ENCODE measurements around the gene NR1H3.

Gene NR1H3

DNA sequence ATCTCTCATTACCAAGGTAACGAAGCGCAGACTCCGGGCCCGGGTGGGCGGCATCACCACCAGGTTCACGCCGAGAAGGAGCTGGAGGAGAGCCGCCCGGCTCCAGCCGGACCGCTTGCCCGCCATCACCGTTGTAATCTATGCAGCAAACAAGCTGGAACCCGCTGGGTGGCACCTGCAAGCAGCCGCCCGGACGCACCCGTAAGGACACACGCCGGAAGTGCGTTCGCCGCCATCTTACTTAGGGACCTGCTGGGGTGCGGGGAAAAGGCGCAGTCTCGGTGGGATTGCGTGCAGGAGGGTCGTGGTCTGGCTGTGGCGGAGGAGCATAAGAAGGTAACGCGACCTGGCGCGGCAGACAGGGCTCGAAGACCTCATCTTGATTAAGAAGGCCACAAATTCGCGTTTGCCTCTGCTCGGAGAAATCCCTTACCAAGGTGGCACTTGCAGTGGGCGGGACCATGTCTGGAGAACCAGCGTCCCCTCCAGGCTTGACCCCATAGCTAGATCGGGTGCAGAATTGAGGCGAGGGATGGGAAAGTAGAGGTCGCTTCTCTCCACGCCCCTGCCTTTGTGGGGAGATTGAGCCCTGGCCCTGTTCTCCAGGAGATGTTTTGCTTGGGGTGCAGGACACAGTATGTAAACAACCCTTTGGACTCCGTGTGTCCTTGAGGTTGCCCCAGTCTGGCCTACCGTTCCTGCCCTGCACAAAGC lies 9.0 kb upstream of the NR1H3 start, which contains the start of gene ACP2:
TSS of gene ACP2 (minus strand) at position 151 of the 714 bp plus-strand sequence. CDS start at position 126, 25 bp downstream.
- H3K36me3 ChIP-seq (ENCODE audit: insufficient read depth), result no peaks in the 10 kb centered on the region
- H3K4me2 ChIP-seq, result peak within 1 kb of the TSS; percentile 91
- H3K27me3 ChIP-seq (ENCODE audit: insufficient read depth, low read depth), result no peaks in the 10 kb centered on the region
- TF ChIP-seq, protein P1, sequence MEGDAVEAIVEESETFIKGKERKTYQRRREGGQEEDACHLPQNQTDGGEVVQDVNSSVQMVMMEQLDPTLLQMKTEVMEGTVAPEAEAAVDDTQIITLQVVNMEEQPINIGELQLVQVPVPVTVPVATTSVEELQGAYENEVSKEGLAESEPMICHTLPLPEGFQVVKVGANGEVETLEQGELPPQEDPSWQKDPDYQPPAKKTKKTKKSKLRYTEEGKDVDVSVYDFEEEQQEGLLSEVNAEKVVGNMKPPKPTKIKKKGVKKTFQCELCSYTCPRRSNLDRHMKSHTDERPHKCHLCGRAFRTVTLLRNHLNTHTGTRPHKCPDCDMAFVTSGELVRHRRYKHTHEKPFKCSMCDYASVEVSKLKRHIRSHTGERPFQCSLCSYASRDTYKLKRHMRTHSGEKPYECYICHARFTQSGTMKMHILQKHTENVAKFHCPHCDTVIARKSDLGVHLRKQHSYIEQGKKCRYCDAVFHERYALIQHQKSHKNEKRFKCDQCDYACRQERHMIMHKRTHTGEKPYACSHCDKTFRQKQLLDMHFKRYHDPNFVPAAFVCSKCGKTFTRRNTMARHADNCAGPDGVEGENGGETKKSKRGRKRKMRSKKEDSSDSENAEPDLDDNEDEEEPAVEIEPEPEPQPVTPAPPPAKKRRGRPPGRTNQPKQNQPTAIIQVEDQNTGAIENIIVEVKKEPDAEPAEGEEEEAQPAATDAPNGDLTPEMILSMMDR (conservative IDR thresholded peaks at IDR 0.05; ENCODE audit: low read depth, low read length), result no peak
- no peak within 1 kb of the TSS for H3K4me3 ChIP-seq (IDR thresholded peaks at IDR 0.05; ENCODE audit: insufficient read depth, low read depth, low read length)
- H3K9ac ChIP-seq, result peak within 1 kb of the TSS; percentile 82
- H3K4me1 ChIP-seq (ENCODE audit: low read depth, poor library complexity, severe bottlenecking), result peaks cover 21% of the 10 kb centered on the region
- H3K79me2 ChIP-seq (ENCODE audit: insufficient read depth, low read depth), result peaks cover 4% of the 10 kb centered on the region; the same call in 1 of the 2 replicates
- H2AFZ ChIP-seq (ENCODE audit: low read depth), result peak within 1 kb of the TSS; percentile 97
- peak within 1 kb of the TSS; percentile 62 for H3K27ac ChIP-seq
- no peaks in the 10 kb centered on the region for H4K20me1 ChIP-seq (ENCODE audit: insufficient read depth)

DNA sequence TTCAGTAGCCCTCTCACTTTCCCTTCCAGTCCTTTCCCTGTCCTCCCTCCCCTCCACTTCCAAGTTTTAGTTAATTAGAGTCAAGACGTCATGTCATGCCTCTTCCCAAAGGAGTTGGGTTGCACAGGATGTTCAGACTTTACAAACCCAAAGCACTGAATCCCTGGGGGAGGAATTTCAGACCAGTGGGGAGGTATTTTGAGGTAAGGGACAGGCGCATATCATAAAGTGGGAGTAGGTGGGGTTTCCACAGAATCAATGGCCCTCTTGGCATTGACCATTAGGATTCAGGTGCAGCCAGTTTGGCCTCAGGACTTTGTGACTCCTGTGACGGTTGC lies 8.4 kb upstream of the NR1H3 start:
- H3K4me1 ChIP-seq (ENCODE audit: low read depth, poor library complexity, severe bottlenecking), result peaks cover 21% of the 10 kb centered on the region
- peak overlapping the region; percentile 97 for H2AFZ ChIP-seq (ENCODE audit: low read depth)
- H3K9ac ChIP-seq, result peak overlapping the region; percentile 82; the same call in 1 of the 2 replicates
- TF ChIP-seq, protein P1 (conservative IDR thresholded peaks at IDR 0.05; ENCODE audit: low read depth, low read length), result no peak
- no peaks in the 10 kb centered on the region for H4K20me1 ChIP-seq (ENCODE audit: insufficient read depth)
- H3K36me3 ChIP-seq (ENCODE audit: insufficient read depth), result no peaks in the 10 kb centered on the region
- H3K27ac ChIP-seq, result peak overlapping the region; percentile 62; the same call in 1 of the 2 replicates
- peak overlapping the region; percentile 91 for H3K4me2 ChIP-seq
- H3K79me2 ChIP-seq (ENCODE audit: insufficient read depth, low read depth), result peaks cover 4% of the 10 kb centered on the region; the same call in 1 of the 2 replicates
- no peaks in the 10 kb centered on the region for H3K27me3 ChIP-seq (ENCODE audit: insufficient read depth, low read depth)
- no peak overlapping the region for H3K4me3 ChIP-seq (IDR thresholded peaks at IDR 0.05; ENCODE audit: insufficient read depth, low read depth, low read length)

DNA sequence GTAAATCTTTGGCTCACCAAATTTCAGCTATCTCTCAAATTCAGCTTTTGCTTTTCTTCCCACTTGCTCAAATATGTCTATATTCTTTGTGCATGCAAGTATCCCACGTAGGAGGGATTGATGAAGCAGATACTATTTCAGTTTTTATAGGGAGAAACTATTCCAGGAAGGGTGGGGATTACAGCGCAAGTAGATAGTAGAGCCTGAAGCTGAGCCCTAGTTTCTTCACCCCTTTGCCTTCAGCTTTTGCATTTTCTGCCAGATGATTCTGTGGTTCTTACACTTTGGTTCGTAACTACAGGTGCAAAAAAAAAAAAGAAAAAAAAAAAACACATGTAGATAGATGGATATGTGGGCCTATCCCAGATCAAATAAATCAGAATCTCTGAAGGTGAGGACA lies 6.0 kb upstream of the NR1H3 start:
- Histone ChIP-seq H3K27ac (no peak overlapping the region), H4K20me1 (ENCODE audit: insufficient read depth) (no peaks in the 10 kb centered on the region), H3K79me2 (ENCODE audit: insufficient read depth, low read depth) (peaks cover 4% of the 10 kb centered on the region; the same call in 1 of the 2 replicates), H3K27me3 (ENCODE audit: insufficient read depth, low read depth) (no peaks in the 10 kb centered on the region), H3K4me2 (no peak overlapping the region), H3K4me3 (IDR thresholded peaks at IDR 0.05; ENCODE audit: insufficient read depth, low read depth, low read length) (no peak overlapping the region), H3K9ac (no peak overlapping the region), H3K36me3 (ENCODE audit: insufficient read depth) (no peaks in the 10 kb centered on the region), H3K4me1 (ENCODE audit: low read depth, poor library complexity, severe bottlenecking) (peaks cover 15% of the 10 kb centered on the region), H2AFZ (ENCODE audit: low read depth) (no peak overlapping the region)
- TF ChIP-seq, protein P1 (conservative IDR thresholded peaks at IDR 0.05; ENCODE audit: low read depth, low read length), result no peak

DNA sequence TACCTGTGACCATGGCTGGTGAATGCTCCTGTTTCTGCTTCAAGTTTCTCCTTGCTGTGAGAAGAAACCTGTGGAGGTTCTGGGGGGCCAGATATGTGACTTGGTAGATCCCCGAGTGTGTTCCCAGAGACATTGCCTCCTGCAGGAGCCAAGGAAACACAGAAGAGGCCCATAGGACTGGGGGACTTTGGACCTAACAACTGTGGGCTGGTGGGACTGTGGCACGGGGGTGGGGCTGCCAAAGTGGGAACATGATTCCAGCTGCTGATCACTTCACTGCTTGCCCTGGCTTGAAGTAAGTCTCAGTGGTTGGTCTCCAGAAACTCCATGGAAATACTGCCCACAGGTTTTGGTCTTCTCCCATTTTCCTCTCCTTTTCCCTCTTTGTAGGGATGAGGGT lies 4.1 kb upstream of the NR1H3 start:
- H3K27ac ChIP-seq, result no peak overlapping the region
- H3K27me3 ChIP-seq (ENCODE audit: insufficient read depth, low read depth), result no peaks in the 10 kb centered on the region
- no peak overlapping the region for H2AFZ ChIP-seq (ENCODE audit: low read depth)
- H3K4me2 ChIP-seq, result no peak overlapping the region
- no peak overlapping the region for H3K4me3 ChIP-seq (IDR thresholded peaks at IDR 0.05; ENCODE audit: insufficient read depth, low read depth, low read length)
- TF ChIP-seq, protein P1 (conservative IDR thresholded peaks at IDR 0.05; ENCODE audit: low read depth, low read length), result no peak
- H4K20me1 ChIP-seq (ENCODE audit: insufficient read depth), result no peaks in the 10 kb centered on the region
- no peak overlapping the region for H3K9ac ChIP-seq
- no peaks in the 10 kb centered on the region for H3K36me3 ChIP-seq (ENCODE audit: insufficient read depth)
- H3K4me1 ChIP-seq (ENCODE audit: low read depth, poor library complexity, severe bottlenecking), result peaks cover 6% of the 10 kb centered on the region
- H3K79me2 ChIP-seq (ENCODE audit: insufficient read depth, low read depth), result peaks cover 4% of the 10 kb centered on the region; the same call in 1 of the 2 replicates
